Measurements from ENCODE around the gene MACROD2.

GRCh38 chr20:15610787-15611186 is 1615.5 kb downstream of the MACROD2 start:
- TF ChIP-seq CTCF (IDR thresholded peaks at IDR 0.05): no peak
- no peak for TF ChIP-seq KDM1A (IDR thresholded peaks at IDR 0.05; ENCODE audit: low read depth)
- no peak for TF ChIP-seq NR3C1 (IDR thresholded peaks at IDR 0.05)

All from A549 (cell line).